GM12892 (cell line): ENCODE results near the gene TMEM100.
"Not testable (repeated sequence)": the region's sequence is repeated elsewhere in the genome, so short reads cannot be mapped to it uniquely, and the experiment has no call there.

Experiments used
- DNase-seq: peaks from one replicate; pipeline ENCODE4 v3.0.0; 2011; ENCODE audit not compliant: insufficient read length
- FAIRE-seq: peaks from 2 replicates; lab custom pipeline; 2011; peaks lifted over from hg19 to GRCh38; lab: Jason Lieb, UNC
- POLR2A ChIP-seq: IDR thresholded peaks from 2 replicates; pipeline ENCODE4 v1.6.1; 2011; ENCODE audit warnings: low read depth, low read length, control low read depth
- POLR2AphosphoS5 ChIP-seq: IDR thresholded peaks from 2 replicates; pipeline ENCODE4 v1.6.1; 2011; ENCODE audit warnings: low read depth, low read length, control low read depth
- TAF1 ChIP-seq: IDR thresholded peaks from 2 replicates; pipeline ENCODE4 v1.6.1; 2011; ENCODE audit warnings: low read depth, mild to moderate bottlenecking, control low read depth, low read length, borderline replicate concordance

The TMEM100 gene

DNA sequence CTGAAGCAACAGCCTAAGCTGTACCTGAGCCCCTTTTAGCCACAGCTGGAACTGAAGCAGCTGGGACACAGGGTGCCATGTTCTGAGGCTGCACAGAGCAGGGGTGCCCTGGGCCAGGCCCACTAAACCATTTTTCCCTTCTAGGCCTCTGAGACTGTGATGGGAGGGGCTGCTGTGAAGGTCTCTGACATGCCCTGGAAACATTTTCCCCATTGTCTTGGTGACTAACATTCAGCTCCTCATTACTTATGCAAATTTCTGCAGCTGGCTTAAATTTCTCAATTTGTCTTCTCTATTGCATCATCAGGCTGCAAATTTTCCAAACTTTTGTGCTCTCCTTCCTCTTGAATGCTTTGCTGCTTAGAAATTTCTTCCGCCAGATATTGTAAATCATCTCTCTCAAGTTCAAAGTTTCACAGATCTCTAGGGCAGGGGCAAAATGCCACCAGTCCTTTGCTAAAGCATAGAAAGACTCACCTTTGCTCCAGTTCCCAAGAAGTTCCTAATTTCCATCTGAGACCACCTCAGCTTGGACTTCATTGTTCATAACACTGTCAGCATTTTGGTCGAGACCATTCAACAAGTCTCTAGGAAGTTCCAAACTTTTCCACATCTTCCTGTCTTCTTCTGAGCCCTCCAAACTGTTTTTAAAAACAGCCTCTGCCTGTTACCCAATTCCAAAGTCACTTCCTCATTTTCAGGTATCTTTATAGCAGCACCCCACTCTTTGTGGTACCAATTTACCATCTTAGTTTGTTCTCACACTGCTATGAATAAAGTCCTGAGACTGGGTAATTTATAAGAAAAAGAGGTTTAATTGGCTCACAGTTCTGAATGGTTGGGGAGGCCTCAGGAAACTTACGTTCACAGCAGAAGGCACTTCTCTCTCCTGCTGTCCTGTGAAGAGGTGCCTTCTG, 49.8 kb downstream of the TMEM100 start:
- FAIRE-seq (no peak), DNase-seq (no peak)
- TF ChIP-seq TAF1, result no peak
- no peak for TF ChIP-seq POLR2A
- TF ChIP-seq POLR2AphosphoS5, result no peak

DNA sequence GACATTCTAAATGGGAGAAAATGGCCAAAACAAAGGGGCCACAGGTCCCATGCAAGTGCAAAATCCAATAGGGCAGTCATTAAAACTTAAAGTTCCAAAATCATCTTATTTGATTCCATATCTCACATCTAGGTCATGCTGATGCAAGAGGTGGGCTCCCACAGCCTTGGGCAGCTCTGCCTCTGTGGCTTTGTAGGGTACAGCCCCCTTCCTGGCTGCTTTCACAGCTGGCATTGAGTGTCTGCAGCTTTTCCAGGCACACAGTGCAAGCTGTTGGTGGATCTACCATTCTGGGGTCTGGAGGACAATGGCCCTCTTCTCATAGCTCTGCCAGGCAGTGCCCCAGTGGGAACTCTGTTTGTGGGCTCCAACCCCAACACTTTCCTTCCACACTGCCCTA, 50.7 kb downstream of the TMEM100 start:
- DNase-seq, FAIRE-seq: not testable (repeated sequence)
